H1 (cell line): ENCODE measurements around the gene ANAPC16. TPM values are rescaled to one million over a fixed set of nuclear protein-coding genes. Genes with fewer than 3 reads are reported as not detected.

Experiments
- CTCF ChIA-PET: fragments of 300-600 bp; sonication (Branson Sonifier 250); formaldehyde crosslinking; loops from one replicate; lab custom pipeline; 2021; ENCODE audit not compliant: partially characterized antibody; lab: Charles Lee
- POLR2A ChIA-PET: fragments of 300-600 bp; sonication (Branson Sonifier 250); formaldehyde crosslinking; loops from one replicate; lab custom pipeline; 2021; ENCODE audit warnings: inconsistent platforms; ENCODE audit not compliant: partially characterized antibody; lab: Charles Lee
- DNase-seq, 2 experiments: peaks; one replicate each; pipeline versions ENCODE4 v3.0.0 to v3.0.0-alpha.2; 2010 to 2022; ENCODE audit warnings: low spot score in 2 of 2, low read depth in 1 of 2, mixed read lengths in 1 of 2
- FAIRE-seq: peaks from 2 replicates; lab custom pipeline; 2011; peaks lifted over from hg19 to GRCh38; lab: Jason Lieb, UNC
- H2AFZ ChIP-seq: 2 replicates; pipeline ENCODE4 v1.8.1; 2012; ENCODE audit warnings: low read length, inconsistent platforms
- H2AK5ac ChIP-seq: 2 replicates; pipeline ENCODE4 v1.6.1; 2013; ENCODE audit warnings: low read depth, low read length
- H2BK120ac ChIP-seq: replicated peaks from 2 replicates; pipeline ENCODE3; 2013; ENCODE audit warnings: low read depth, low read length, inconsistent platforms
- H2BK12ac ChIP-seq: 2 replicates; pipeline ENCODE4 v1.6.1; 2013; ENCODE audit warnings: low read depth, low read length
- H2BK15ac ChIP-seq: 2 replicates; pipeline ENCODE4 v1.6.1; 2013; ENCODE audit warnings: low read length
- H2BK20ac ChIP-seq: 2 replicates; pipeline ENCODE4 v1.6.1; 2013; ENCODE audit warnings: low read length
- H2BK5ac ChIP-seq: 2 replicates; pipeline ENCODE4 v1.6.1; 2013; ENCODE audit warnings: low read depth, low read length
- H3K14ac ChIP-seq: 2 replicates; pipeline ENCODE4 v1.6.1; 2013; ENCODE audit warnings: inconsistent platforms; ENCODE audit not compliant: insufficient read length
- H3K18ac ChIP-seq: 2 replicates; pipeline ENCODE4 v1.6.1; 2013; ENCODE audit warnings: low read length; ENCODE audit errors: extremely low read depth
- H3K23ac ChIP-seq: 2 replicates; pipeline ENCODE4 v1.6.1; 2013; ENCODE audit warnings: inconsistent platforms; ENCODE audit not compliant: insufficient read length
- H3K23me2 ChIP-seq: 2 replicates; pipeline ENCODE4 v1.6.1; 2013; ENCODE audit warnings: low read depth, low read length
- H3K27ac ChIP-seq: 2 replicates; pipeline ENCODE4 v1.6.1; 2011; ENCODE audit warnings: low read depth, low read length, inconsistent platforms
- H3K27me3 ChIP-seq, 4 experiments: replicated peaks in 1 of 4; 1 replicate in 1 of 4; 2 replicates in 3 of 4; pipeline versions ENCODE4 v1.6.1 to v1.8.1; 2011 to 2013; ENCODE audit warnings: low read length in 3 of 4, mild to moderate bottlenecking in 3 of 4, inconsistent platforms in 2 of 4, mixed read lengths in 2 of 4, moderate library complexity in 1 of 4; ENCODE audit not compliant: control insufficient read depth in 3 of 4, insufficient read depth in 3 of 4; ENCODE audit errors: extremely low read depth in 1 of 4
- H3K36me3 ChIP-seq, 4 experiments: 2 replicates each; pipeline versions ENCODE4 v1.6.1 to v1.8.1; 2011 to 2013; ENCODE audit warnings: mild to moderate bottlenecking in 4 of 4, low read length in 3 of 4, moderate library complexity in 2 of 4, control low read depth in 1 of 4, inconsistent platforms in 1 of 4; ENCODE audit not compliant: insufficient read depth in 4 of 4, control insufficient read depth in 2 of 4
- H3K4ac ChIP-seq: replicated peaks from 2 replicates; pipeline ENCODE3; 2013; ENCODE audit warnings: low read length, low read depth, mixed read lengths, inconsistent platforms; ENCODE audit not compliant: insufficient read length
- H3K4me1 ChIP-seq, 4 experiments: replicated peaks in 1 of 4; 1 replicate in 1 of 4; 2 replicates in 3 of 4; pipeline versions ENCODE4 v1.6.1 to v1.8.1; 2011 to 2013; ENCODE audit warnings: low read length in 3 of 4, inconsistent platforms in 2 of 4, mixed read lengths in 1 of 4; ENCODE audit not compliant: insufficient read depth in 4 of 4, control insufficient read depth in 3 of 4
- H3K4me2 ChIP-seq, 2 experiments: 2 replicates each; pipeline versions ENCODE4 v1.6.1 to v1.8.1; 2011 to 2013; ENCODE audit warnings: low read depth in 2 of 2, low read length in 2 of 2, control low read depth in 1 of 2, inconsistent platforms in 1 of 2, mild to moderate bottlenecking in 1 of 2; ENCODE audit not compliant: insufficient read depth in 1 of 2
- H3K4me3 ChIP-seq, 4 experiments: fragments of 200-600, 300-600 bp in 1 of 4; sonication (generic), shearing (Covaris generic), sonication (Bioruptor Twin) in 1 of 4; 2 replicates each; pipeline versions ENCODE4 v1.5.1 to v1.8.1; 2011 to 2016; ENCODE audit warnings: low read length in 4 of 4, low read depth in 3 of 4, control low read depth in 2 of 4, inconsistent platforms in 2 of 4, mild to moderate bottlenecking in 2 of 4, mixed read lengths in 1 of 4, moderate library complexity in 1 of 4; ENCODE audit not compliant: insufficient read depth in 2 of 4; ENCODE audit errors: extremely low read depth in 1 of 4
- H3K56ac ChIP-seq: replicated peaks from 2 replicates; pipeline ENCODE3; 2013; ENCODE audit warnings: low read depth, mild to moderate bottlenecking, mixed read lengths, low read length, inconsistent platforms; ENCODE audit not compliant: insufficient read length
- H3K79me1 ChIP-seq: 2 replicates; pipeline ENCODE4 v1.6.1; 2013; ENCODE audit warnings: low read depth, low read length, control low read depth
- H3K79me2 ChIP-seq, 2 experiments: 2 replicates each; pipeline versions ENCODE4 v1.6.1 to v1.8.1; 2012 to 2013; ENCODE audit warnings: low read length in 2 of 2, mild to moderate bottlenecking in 2 of 2, inconsistent platforms in 1 of 2; ENCODE audit not compliant: insufficient read depth in 2 of 2, control insufficient read depth in 1 of 2
- H3K9ac ChIP-seq, 4 experiments: replicated peaks in 1 of 4; 1 replicate in 1 of 4; 2 replicates in 3 of 4; pipeline versions ENCODE4 v1.6.1 to v1.8.1; 2011 to 2013; ENCODE audit warnings: low read depth in 3 of 4, low read length in 3 of 4, control low read depth in 2 of 4, mild to moderate bottlenecking in 2 of 4, moderate library complexity in 2 of 4, inconsistent platforms in 1 of 4; ENCODE audit errors: extremely low read depth in 1 of 4
- H3K9me3 ChIP-seq, 2 experiments: 2 replicates each; pipeline versions ENCODE4 v1.6.1 to v1.8.1; 2012 to 2013; ENCODE audit warnings: mild to moderate bottlenecking in 2 of 2, moderate library complexity in 2 of 2, control low read depth in 1 of 2, inconsistent platforms in 1 of 2, low read depth in 1 of 2, low read length in 1 of 2, mixed read lengths in 1 of 2; ENCODE audit not compliant: insufficient read depth in 2 of 2
- H4K20me1 ChIP-seq, 2 experiments: replicated peaks in 1 of 2; 2 replicates each; pipeline versions ENCODE3 to v1.8.1; 2011 to 2013; ENCODE audit warnings: inconsistent platforms in 2 of 2, low read length in 2 of 2, mild to moderate bottlenecking in 1 of 2; ENCODE audit not compliant: insufficient read depth in 2 of 2, control insufficient read depth in 1 of 2
- H4K5ac ChIP-seq: 2 replicates; pipeline ENCODE4 v1.6.1; 2013; ENCODE audit warnings: low read length, low read depth, mixed read lengths, inconsistent platforms; ENCODE audit not compliant: insufficient read length
- H4K8ac ChIP-seq: 2 replicates; pipeline ENCODE4 v1.8.0; 2013; ENCODE audit warnings: mild to moderate bottlenecking, moderate library complexity, low read length, inconsistent platforms; ENCODE audit not compliant: insufficient read depth; ENCODE audit errors: extremely low read depth
- H4K91ac ChIP-seq: replicated peaks from 2 replicates; pipeline ENCODE3; 2013; ENCODE audit warnings: low read length, mixed read lengths, inconsistent platforms; ENCODE audit not compliant: insufficient read length
- CBX5 ChIP-seq: fragments of 300-800, 300-1000 bp; sonication (generic); IDR thresholded peaks from 2 replicates; pipeline ENCODE4 v1.7.1; 2016; ENCODE audit warnings: antibody characterized with exemption, low read length, low read depth
- CBX8 ChIP-seq: fragments of 300-800, 300-1000 bp; sonication (generic); IDR thresholded peaks from 2 replicates; pipeline ENCODE4 v1.7.1; 2016; ENCODE audit warnings: low read depth, low read length, borderline replicate concordance
- EGR1 ChIP-seq: IDR thresholded peaks from 2 replicates; pipeline ENCODE4 v1.6.1; 2011; ENCODE audit warnings: low read depth, low read length, borderline replicate concordance
- FOSL1 ChIP-seq: IDR thresholded peaks from 2 replicates; pipeline ENCODE4 v1.6.1; 2011; ENCODE audit warnings: mild to moderate bottlenecking, low read depth, low read length, moderate library complexity; ENCODE audit not compliant: insufficient read depth
- POU5F1 ChIP-seq: IDR thresholded peaks from 2 replicates; pipeline ENCODE4 v1.6.1; 2011; ENCODE audit warnings: low read depth, mild to moderate bottlenecking, low read length, moderate library complexity
- SP2 ChIP-seq: IDR thresholded peaks from 2 replicates; pipeline ENCODE4 v1.6.1; 2012; ENCODE audit warnings: mild to moderate bottlenecking, low read length, inconsistent platforms
- WGBS, 2 experiments: shearing (Covaris generic) in 1 of 2; methylation state at CpG; one replicate each; pipeline versions ENCODE4 v1.1.6 to v1.1.7; 2013 to 2015; ENCODE audit warnings: low lambda C conversion rate in 2 of 2, mixed read lengths in 2 of 2, inconsistent platforms in 1 of 2, low coverage in 1 of 2, missing lambda C conversion rate in 1 of 2; ENCODE audit not compliant: insufficient replicate concordance in 2 of 2, insufficient coverage in 1 of 2, insufficient read length in 1 of 2; ENCODE audit errors: extremely low coverage in 1 of 2, missing lambda C conversion rate in 1 of 2; 5-methylcytosine and 5-hydroxymethylcytosine counted together
- polyA plus RNA-seq, 7 experiments: library from polyadenylated mRNA; depleted of rRNA in 3 of 7; stranded (reverse) in 5 of 7; unstranded in 2 of 7; fragments of >200 nt in 5 of 7; fragments of 200-250 nt in 2 of 7; gene quantifications; 1 replicate in 5 of 7; 2 replicates in 1 of 7; 4 replicates in 1 of 7; pipeline versions ENCODE4 v1.2.1 to v1.2.3, GENCODE V29; 2011 to 2013; ENCODE audit warnings: missing spikeins in 2 of 7, mixed read lengths in 2 of 7
- total RNA-seq: library from RNA; stranded (reverse); fragmentation: NEBNext Ultra II Directional; extraction: Animal tissue kit (Norgen Biotek cat#: 25700); gene quantifications from 2 replicates; pipeline ENCODE4 v1.2.1, GENCODE V29; 2021
- TF ChIP-seq, protein P1 (sequence below): IDR thresholded peaks from 2 replicates; pipeline ENCODE4 v1.6.1; 2011; ENCODE audit warnings: low read length, improper control_type of control experiment
- TF ChIP-seq, protein P2 (sequence below): IDR thresholded peaks from 2 replicates; pipeline ENCODE4 v1.6.1; 2012; ENCODE audit warnings: low read length, inconsistent platforms
- TF ChIP-seq, protein P3 (sequence below), 3 experiments: IDR thresholded peaks; 1 replicate in 2 of 3; 2 replicates in 1 of 3; pipeline versions ENCODE4 v1.5.1 to v1.6.1; 2011; ENCODE audit warnings: low read length in 3 of 3, mild to moderate bottlenecking in 3 of 3, inconsistent platforms in 2 of 3, low read depth in 1 of 3, moderate library complexity in 1 of 3; ENCODE audit not compliant: insufficient read depth in 1 of 3; ENCODE audit errors: control extremely low read depth in 1 of 3

Gene ANAPC16
- total and polyA plus RNA-seq, 2 of the 8 experiments (the other 6 are each of a cell fraction or from before 2014, with no cell fraction given) = 53.1 to 57.4 TPM

DNA sequence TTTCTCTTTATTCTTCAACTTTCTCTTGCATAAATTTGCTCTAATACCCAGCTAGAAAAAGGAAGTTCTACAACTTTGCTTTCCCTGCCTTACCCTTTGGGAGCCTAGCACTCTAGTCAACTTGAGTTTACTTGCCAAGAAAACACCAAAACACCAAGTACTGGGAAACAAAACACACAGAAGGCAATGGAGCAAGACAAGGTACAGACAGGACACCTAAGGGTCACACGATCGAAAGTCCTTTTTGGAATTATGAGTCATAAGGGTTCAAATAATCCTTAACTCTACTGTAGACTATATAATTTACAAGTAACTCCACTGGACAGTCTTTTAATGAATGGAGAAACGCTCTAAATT is 42.6 kb upstream of the ANAPC16 start:
- H3K4me3 ChIP-seq = no peak overlapping the region
- H2AFZ ChIP-seq = no peak overlapping the region
- POLR2A ChIA-PET = interaction anchor here (1.4 kb wide), 1 partner anchor 100 kb away, joined by 4 read pairs; the partner anchor contains the start of gene DDIT4
- TF ChIP-seq, protein P1, sequence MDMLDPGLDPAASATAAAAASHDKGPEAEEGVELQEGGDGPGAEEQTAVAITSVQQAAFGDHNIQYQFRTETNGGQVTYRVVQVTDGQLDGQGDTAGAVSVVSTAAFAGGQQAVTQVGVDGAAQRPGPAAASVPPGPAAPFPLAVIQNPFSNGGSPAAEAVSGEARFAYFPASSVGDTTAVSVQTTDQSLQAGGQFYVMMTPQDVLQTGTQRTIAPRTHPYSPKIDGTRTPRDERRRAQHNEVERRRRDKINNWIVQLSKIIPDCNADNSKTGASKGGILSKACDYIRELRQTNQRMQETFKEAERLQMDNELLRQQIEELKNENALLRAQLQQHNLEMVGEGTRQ = no peak
- TF ChIP-seq, protein P2, sequence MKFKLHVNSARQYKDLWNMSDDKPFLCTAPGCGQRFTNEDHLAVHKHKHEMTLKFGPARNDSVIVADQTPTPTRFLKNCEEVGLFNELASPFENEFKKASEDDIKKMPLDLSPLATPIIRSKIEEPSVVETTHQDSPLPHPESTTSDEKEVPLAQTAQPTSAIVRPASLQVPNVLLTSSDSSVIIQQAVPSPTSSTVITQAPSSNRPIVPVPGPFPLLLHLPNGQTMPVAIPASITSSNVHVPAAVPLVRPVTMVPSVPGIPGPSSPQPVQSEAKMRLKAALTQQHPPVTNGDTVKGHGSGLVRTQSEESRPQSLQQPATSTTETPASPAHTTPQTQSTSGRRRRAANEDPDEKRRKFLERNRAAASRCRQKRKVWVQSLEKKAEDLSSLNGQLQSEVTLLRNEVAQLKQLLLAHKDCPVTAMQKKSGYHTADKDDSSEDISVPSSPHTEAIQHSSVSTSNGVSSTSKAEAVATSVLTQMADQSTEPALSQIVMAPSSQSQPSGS = no peak
- TF ChIP-seq CBX5 (no peak), POU5F1 (no peak), EGR1 (no peak), SP2 (no peak), CBX8 (no peak), FOSL1 (no peak)
- TF ChIP-seq, protein P3, sequence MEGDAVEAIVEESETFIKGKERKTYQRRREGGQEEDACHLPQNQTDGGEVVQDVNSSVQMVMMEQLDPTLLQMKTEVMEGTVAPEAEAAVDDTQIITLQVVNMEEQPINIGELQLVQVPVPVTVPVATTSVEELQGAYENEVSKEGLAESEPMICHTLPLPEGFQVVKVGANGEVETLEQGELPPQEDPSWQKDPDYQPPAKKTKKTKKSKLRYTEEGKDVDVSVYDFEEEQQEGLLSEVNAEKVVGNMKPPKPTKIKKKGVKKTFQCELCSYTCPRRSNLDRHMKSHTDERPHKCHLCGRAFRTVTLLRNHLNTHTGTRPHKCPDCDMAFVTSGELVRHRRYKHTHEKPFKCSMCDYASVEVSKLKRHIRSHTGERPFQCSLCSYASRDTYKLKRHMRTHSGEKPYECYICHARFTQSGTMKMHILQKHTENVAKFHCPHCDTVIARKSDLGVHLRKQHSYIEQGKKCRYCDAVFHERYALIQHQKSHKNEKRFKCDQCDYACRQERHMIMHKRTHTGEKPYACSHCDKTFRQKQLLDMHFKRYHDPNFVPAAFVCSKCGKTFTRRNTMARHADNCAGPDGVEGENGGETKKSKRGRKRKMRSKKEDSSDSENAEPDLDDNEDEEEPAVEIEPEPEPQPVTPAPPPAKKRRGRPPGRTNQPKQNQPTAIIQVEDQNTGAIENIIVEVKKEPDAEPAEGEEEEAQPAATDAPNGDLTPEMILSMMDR (IDR thresholded peaks at IDR 0.05; ENCODE audit: control extremely low read depth in 1 of 3, insufficient read depth in 1 of 3, low read depth in 1 of 3, low read length in 3 of 3) = no peak

More for the DNA sequence above, 42.6 kb upstream of the ANAPC16 start:
- Histone ChIP-seq H4K8ac (no peak overlapping the region), H3K9me3 (no peaks in the 10 kb centered on the region), H2AK5ac (no peak overlapping the region), H3K27me3 (no peaks in the 10 kb centered on the region), H2BK15ac (no peak overlapping the region), H4K20me1 (no peaks in the 10 kb centered on the region), H2BK12ac (no peak overlapping the region), H3K18ac (no peak overlapping the region), H3K56ac (no peak overlapping the region), H3K23me2 (no peaks in the 10 kb centered on the region), H3K79me2 (no peaks in the 10 kb centered on the region), H4K91ac (no peak overlapping the region), H3K4ac (no peak overlapping the region), H3K36me3 (no peaks in the 10 kb centered on the region), H4K5ac (no peak overlapping the region), H3K4me2 (no peak overlapping the region), H3K27ac (no peak overlapping the region), H3K14ac (no peak overlapping the region), H2BK20ac (no peak overlapping the region), H2BK120ac (no peak overlapping the region), H3K9ac (no peak overlapping the region), H3K79me1 (no peaks in the 10 kb centered on the region), H2BK5ac (no peak overlapping the region), H3K23ac (no peak overlapping the region), H3K4me1 (no peaks in the 10 kb centered on the region)
- FAIRE-seq (no peak), DNase-seq (no peak)
- CTCF ChIA-PET = interaction anchor here (0.9 to 1.3 kb wide), 3 partner anchors 8 to 16 kb away, joined by 3 to 4 read pairs (median 4); no protein-coding TSS in a partner anchor
- 90% methylated on average over 3 of the region's 3 CpGs; no CpG with 5 or more reads in 1 of the 2 experiments for WGBS, 2 experiments
